GM18858 (cell line): Measurements from ENCODE around the gene C1RL.

Experiments used
- ATAC-seq: cut with Tn5 transposase; IDR thresholded peaks from one replicate; pipeline ENCODE4 v1.9.1; 2021; ENCODE audit not compliant: unreplicated experiment

C1RL gene

DNA sequence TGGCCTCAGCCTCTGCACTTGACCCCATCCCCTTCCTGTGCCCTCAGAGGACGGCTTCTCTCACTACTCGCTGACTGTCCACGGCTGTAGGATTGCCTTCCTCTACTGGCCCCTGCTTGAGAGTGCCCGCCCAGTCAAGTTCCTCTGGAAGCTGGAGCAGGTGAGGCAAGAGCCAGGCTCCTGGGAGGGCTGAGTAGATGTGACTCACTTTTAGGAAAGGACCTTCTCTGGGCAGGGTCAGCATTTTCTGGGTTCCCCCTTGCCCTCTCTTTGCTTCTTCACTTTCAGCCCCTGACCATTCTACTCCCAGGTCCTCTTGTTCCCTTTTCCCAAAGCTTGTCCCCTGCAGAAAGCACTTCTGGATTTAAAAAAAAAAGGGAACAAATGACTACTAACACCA, 28.9 kb upstream of the C1RL start:
- no peak for ATAC-seq

DNA sequence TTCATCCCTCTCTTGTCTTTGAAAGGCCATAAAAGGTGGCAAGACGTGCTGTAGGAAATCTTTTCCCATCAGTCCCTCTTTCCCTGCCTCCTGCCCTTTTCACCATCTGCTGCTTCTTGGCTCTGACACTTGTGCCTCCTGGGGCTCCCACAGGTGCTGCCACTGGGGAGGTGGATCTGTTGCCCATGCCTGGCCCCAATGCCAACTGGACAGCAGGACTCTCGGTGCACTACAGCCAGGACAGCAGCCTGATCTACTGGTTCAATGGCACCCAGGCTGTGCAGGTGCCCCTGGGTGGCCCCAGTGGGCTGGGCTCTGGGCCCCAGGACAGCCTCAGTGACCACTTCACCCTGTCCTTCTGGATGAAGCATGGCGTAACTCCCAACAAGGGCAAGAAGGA, 27.7 kb upstream of the C1RL start:
- ATAC-seq: no peak

DNA sequence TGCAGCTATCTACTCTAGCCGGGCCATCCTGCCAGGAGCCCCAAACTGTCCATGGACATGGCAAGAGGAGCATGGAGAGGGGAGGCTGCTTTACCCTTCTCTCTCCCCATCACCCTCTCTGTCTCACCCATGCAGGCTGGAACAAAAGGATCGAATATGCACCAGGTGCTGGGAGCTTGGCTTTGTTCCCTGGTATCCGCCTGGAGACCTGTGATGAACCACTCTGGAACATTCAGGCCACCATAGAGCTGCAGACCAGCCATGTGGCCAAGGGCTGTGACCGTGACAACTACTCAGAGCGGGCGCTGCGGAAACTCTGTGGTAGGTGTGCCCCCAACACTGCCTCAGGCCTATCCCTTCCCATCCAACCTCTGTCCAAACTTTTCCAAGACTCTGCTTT, 27.1 kb upstream of the C1RL start:
- ATAC-seq: no peak

DNA sequence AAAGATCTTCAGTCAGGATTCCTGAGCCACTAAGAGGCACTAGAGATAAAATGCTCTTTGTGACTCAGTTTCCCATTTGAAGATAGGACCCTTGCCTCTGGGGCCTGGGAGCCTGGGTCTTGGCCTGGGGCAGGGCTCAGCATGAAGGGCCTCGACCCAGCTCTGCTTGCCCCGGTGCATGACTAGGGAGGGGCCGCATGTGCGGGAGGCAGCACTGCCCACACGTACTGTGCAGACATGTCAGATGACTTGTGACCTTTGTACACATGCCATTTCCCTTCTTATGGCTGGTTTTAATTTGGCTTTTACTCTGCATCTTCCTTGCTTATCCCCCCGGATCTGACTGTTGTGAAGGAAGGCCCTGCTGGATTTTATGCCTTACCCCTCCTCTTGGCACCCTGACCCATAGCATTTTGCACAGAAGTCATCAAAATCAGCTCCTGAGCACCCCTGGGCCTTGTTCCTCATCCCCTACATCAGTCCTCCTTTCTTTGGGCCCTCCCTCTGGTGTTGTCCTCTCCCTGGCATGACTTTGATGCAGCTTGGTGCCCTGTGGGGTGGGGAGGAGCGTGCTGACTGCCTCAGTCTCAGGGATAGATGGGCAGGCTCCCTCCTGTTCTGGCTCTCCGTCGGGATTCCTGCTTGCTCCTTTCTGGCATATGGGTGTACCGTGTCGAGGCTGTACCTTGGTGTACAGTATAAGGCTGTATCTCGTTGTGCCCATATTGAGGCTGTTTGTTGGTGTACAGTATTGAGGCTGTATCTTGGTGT, 25.6 kb upstream of the C1RL start:
- no peak for ATAC-seq

DNA sequence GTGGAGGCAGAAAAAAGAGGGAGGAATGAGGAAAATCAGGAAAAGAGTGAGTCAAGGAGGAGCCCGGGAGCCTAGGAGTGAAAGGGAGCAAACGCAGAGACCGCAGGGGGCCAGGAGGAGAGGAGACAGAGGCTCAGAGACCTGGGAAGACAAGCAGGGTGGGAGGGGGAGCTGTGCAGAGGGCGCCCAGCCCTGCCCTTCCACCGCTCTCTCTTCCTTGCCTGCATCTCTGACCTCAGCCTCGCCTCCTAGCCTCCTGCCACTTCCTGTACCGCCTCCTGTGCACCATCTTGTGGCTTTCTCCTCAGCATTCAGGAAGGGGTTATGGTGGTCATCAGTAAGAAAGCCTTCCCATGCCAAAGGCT, 22.5 kb upstream of the C1RL start:
- ATAC-seq: no peak

DNA sequence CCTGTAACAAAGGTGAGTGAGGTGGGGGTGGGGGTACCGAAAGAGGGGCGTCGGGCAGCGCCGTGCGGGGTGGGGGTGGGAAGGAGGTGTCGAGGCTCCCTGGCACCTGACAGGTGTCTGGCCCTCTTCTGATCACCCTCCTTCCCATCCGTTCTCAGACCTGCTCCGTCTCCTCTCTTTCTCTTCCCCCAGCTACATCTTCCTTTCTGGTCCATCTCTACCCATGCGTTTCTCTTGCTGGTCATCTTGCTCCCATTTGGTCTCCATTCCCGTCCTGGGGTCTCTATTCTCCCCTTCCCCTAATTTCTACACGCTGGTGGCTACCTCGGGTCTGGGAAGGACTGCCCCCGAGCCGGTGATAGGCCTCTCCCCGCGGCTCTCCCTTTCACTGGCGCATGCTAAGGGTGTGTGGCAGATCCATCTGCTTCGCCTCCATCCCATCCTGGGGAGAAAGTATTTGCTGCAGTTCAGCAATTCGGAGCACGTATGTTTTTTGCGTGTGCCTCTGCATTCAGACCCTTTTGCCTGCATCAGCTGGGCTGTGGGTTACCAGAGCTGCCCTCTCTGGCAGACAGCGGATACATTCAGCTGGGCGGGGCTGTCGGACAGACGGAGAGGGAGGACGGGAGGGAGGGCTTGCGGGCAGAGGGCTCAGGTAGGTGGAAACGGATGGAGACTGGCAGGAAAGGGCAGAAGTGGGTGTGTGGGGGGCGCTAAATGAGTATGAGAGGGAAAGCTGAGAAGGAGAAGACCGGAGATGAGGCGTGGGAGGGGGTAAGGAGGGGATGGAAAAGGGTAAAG, 21.9 kb upstream of the C1RL start:
- ATAC-seq: no peak

DNA sequence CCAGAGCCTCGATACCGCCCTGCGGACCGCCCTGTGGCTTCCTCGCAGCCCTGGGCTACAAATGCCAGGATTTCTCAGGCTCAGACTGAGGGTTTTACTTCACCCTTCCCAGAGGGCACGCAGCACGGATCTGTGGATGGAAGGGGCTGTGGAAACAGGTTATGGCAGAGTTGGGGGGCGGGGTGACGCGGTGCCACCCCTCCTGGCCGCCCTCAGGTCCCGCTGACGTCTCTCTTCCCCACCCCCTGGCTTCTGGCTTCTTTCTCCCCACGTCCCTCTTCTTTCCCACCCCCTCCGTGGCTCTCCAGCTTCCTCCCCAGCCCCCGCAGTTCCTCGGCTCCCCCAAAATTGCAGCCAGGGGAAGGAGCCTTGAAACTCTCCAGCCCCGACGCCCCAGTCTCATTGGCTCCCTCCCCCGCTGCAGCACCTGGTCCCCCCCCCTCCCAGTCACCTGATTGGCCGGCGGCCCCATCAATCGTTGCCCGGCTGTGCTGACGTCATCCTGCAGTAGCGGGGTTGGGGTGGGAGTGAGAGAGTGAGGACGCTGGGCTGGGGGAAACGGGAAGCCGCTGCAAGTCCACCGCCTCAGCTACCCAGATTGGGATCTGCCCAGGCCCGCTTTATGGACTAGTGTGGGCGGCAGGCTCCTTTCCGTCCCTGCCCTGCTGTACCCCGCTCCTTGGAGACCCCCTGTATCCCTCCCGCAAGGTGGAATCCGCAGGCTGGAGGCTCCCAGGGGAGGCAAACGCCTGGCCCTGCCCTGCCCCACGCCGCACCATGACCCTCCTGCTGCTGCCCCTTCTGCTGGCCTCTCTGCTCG, 21.1 kb upstream of the C1RL start, which contains the start of gene CLSTN3:
Gene CLSTN3 (plus strand): TSS at position 500 of the 820 bp plus-strand sequence. CDS start 278 bp downstream, at position 778.
- ATAC-seq: peak; percentile 69

DNA sequence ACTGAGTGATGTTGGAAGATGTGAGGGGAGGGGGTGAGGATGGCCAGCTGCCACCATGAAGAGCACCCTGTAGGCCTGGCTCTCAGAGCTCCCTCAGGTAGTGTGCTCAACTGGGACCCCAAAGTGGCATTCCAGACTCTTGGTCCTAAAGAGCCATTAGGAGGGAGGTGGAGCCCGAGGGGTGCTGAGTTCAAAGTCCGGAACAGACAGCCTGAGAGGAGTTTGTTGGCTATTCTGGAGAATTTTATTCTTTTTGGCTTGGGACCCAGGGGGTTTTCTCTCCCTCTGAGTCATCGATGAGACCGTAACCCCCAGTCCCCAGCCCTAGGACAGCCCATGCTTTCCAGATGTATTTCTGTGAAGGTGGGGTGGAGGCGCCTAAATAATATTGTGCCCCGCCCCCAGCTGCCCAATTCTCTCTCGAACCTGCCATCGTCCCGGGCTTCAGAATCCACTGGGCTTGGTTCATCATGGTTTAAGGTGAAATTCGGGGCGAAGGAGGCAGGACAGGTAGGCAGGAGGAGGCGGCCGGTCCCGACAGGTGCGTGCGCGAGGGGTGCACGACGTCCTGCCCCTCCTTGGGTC, 20.4 kb upstream of the C1RL start:
- ATAC-seq: no peak

DNA sequence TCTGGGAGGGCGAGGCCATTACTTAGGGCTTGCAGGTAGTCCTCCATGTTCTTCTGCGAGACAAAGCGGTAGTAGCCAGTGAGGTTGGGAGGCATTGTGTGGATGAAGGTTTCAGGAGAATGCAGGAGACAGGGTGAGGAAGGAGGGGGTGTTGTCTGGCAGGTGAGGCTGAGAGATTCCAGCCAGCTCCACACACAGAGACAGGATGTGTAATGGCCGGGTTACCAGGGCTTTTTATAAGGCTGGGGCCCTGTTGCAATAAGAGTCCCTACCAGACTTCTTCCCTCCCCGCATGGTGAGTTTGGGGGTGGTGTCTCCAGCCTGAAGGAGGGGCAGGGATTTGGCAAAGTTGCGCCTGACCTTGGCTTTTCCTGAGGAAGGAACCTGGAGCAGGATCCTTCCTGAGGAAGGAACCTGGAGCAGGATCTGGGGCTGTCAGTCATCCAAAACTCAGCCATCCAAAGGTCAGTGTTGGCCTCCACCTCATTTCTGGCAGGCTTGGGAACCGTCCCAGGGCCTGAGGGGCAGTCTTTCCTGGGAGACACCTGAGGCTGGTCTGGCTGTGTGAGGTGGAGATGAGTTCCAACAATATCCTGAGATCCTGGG, 19.8 kb upstream of the C1RL start, which contains the start of gene RBP5:
Gene RBP5 (minus strand): TSS at position 209 of the 606 bp plus-strand sequence. CDS start 114 bp downstream, at position 95.
- no peak for ATAC-seq

DNA sequence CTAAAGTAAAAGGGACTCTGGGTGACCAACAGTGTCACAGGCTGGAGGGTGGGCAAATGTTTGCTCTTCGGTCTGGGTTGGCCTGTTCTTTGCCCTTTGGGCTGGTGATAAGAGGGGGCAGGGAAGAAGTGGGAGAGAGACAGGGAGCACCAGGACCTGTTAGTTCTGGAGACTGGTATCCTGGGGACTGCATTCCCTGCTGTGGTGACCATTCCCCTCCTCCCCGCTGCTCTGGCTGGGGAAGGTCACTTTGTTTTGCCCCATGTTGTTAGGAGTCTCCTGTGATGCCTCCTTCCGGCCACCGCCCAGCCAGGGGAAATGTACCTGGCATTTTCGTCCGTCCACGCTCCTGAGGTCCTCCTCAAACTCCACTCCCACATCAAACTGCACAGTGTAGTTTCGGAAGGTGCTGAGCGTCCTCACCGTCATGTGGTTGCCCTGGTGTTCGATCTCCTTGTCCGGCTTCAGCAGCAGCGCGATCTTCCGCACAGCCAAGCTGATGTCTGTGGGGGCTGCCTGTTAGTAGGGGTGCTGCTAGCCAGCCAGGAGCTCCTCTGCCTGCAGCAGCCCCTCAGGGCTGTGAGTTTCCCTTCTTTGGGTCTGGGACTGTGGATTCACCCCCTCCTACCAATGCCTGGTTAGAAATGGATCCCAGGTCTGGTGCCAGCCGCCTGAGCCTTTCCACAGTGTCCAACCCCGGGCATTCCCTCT, 19.1 kb upstream of the C1RL start:
- ATAC-seq: no peak

DNA sequence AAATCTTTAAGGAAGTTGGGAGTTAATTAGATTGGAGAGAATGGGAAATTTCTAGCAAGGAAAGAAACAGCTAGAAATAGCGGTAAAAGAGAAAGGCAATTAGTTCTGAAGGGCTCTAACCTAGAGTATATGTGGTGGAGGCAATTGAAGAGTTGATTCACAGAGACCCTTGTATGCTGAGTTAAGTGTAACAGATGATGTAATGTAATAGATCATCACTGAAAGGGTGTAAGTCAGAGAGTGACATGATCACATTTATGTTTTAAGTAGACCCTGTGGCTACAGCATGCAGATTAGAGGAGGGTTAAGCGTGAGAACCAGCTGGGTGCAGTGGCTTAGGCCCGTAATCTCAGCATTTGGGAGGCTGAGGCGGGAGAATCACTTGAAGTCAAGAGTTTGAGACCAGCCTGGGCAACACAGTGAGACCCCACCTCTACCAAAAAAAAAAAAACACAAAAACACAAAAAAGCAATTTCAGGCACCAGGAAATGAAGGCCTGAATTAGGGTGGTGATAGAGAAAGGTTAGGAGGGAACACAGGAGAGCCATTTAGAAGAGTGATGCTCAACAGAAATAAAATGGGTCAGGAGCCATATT, 16.7 kb upstream of the C1RL start:
- no peak for ATAC-seq

DNA sequence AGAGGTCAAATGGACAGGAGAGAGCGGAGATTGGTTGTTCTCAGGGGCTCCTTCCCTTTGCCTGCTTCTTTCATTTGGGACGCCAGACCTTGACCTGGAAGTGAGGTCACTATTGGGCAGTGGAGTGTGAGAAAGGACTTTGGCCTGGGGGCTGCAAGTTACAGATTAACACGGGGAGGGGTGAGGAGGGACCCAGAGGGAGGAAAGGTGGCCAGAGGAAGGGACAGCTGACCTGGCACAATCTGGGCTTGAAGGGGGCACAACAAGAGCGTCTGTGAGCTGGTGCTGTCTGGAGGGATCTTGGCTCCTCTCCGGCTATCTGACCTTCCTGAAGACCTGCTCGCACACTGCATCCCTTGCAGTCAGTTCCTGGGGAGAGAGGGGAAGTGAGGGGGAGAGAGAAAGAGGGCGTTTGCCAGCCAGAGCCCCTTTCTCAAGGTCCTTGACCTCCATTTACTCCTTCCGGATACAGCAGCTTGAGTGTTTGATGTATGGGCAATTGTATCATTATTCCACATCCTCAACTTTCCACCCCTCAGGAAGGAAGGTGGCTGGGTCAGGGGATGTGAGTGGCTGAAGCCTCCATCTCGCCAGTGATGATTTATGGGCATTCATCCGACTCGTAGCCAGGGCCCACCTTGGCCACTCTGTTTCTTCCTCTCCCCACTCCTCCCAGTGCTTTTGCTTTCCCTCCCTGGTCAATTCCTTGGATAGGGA, 14.9 kb upstream of the C1RL start:
- no peak for ATAC-seq

DNA sequence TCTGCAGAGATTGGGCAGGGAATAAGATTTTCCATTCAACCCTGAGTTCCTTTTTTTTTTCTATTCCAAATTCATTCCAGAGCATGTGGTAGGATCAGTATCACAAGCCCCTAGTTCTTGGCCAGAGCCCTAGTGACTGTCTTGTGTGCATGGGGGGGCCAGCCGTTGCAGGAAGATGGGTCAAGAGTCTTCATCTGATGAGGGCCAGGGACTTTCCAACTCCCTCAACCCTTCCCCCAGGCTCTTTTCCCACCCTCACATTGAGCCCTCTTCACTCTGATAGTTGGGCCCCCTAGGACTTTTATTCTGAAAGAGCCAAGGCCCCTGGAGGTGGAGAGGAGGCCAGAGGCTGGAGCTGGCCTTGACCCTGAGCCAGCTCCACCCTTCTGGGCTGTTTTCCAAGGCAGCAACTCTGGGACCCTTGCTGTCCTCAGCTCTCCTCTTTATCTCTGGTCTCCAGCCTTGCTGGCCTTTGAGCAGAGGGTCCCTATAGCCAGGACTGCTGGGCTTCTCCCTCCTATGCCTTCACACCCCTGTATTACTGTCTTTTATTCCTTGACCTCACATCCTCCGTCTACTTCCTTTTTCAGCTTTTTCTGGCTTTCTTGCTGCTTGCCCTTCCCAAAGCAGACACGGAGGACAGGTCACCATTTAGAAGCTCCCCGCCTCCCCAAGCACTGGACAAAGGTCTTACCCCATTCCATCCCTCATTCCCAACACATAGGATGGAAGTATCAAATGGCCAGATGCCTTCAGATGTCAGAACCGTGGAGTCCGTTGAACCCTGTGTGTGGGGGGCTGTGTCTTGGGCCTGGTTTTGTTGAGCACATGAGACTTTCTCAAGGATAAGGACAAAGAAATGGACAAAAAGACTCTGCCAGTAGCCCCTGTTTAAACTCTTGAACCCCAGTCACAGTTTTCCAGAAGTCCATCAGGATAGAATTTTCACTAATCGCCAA, 14.1 kb upstream of the C1RL start:
- no peak for ATAC-seq

DNA sequence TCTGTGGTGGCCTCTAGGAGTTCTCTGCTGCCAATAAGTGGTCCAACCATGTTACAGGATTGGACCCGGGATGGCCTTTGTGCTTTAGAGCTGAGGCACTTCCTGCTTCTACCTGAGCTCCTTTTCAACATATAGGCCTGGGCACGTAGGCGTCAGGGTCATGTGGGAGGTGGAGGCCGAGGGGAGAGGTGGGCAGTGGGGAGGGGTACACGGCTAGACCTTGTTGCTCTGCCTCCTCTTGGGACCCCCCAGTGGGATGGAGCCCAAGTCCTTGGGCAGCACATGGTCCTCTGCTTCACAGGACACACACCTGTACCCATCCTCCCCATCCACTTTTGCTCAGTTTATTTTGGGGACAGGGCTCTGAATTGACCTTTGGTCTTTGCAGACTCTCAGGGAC, 12.3 kb upstream of the C1RL start:
- ATAC-seq: no peak

DNA sequence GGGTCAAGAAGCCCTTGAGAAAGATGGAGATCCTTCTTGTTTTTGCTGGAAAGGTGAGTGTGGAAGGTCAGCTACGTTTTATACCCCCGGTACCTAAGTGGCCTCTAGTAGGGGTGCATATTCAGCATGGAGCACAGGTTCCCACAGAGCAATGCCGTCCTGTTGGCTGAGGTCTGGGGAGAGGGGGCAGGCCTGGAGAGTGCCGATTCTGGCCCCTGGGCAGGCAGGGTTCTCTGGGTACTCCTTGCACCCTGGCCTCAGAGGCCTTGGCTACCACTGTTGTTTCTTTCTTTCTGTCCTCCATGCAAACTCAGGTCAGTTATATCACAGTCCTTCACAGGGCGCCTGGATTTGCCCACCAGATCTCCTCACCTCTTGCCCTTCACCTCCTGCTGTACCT, 11.2 kb upstream of the C1RL start:
- ATAC-seq: no peak

DNA sequence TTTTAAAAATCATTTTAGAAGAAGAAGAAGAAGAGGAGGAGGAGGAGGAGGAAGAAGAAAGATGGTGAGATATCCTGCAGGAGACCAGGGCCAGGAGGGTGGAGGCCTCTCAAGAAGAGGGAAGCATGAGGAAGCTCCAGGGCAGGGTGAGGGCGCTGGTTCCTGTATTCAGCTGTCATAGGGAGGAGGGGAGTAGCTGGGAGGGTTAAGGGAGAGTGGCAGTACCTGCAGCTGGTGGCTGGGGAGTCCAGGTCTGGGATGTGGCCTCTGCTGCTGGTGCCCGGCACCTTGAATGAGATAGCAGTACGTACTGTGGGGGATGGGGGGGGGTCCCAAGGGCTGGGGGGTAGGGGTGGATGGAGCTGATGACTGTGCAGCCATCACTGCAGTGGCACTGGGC, 9.9 kb upstream of the C1RL start:
- no peak for ATAC-seq

DNA sequence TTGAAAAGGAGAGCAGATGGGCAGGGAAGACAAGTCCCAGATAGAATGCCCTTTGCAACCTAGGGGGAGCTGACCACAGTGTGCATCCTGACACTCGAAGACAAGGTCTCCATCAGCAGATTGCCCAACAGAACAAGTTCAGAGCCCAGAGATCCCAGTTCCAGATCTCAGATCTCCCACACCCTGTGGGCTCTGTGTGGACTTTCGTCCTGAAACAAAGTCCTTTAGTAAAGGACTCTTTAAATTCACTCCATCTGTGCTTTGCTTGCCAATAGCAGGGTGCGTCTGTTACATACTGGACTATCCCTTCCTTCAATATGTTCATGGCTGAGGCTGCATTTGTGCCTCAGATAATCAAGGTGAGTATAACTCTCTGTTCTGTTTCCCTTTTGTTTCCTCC, 8.7 kb upstream of the C1RL start:
- no peak for ATAC-seq

DNA sequence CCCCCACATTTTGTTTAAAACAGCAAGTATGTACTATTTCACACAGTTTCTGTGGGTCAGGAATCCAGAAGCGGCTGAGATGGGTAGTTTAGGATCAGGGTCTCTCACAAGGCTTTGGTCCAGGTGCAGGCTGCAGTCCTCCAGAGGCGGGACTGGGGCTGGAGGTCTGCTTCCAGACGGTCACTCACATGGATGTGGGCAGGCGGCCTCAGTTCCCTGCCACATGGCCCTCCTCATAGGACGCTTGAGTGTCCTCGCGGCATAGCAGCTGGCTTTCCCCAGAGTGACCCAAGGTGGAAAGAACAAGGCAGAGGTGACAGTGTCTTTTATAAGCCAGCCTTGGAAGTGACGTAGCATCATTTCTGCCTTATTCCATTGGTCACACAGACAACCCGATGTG, 7.9 kb upstream of the C1RL start:
- no peak for ATAC-seq
